IMR-90 (cell line): ENCODE results near the gene PRRT2. TPM values are rescaled to one million over a fixed set of nuclear protein-coding genes. Genes with fewer than 3 reads are reported as not detected.
A peak's percentile ranks its signal among the peaks of the same experiment; 100 is the strongest.

Experiments used
- ATAC-seq: fragments of 200-7000 bp; cut with Tn5 transposase; 2 replicates; pipeline ENCODE4 v1.9.1; 2020; ENCODE audit warnings: low read depth, mild to moderate bottlenecking, moderate library complexity
- BruUV-seq: library from RNA; stranded (reverse); fragments of 400-500 nt; replicated peaks from 2 replicates; lab custom pipeline; 2021; lab: Mats Ljungman, UMichigan
- CTCF ChIA-PET: fragments of 300-600 bp; formaldehyde crosslinking; extraction: SDS; loops from one replicate; lab custom pipeline; 2021; ENCODE audit warnings: antibody characterized with exemption; lab: Yijun Ruan, JAX
- POLR2A ChIA-PET: fragments of 300-600 bp; sonication (Branson Sonifier 250); formaldehyde crosslinking; loops from one replicate; lab custom pipeline; 2022; ENCODE audit warnings: antibody characterized with exemption; ENCODE audit not compliant: unreplicated experiment; lab: Charles Lee
- DNase-seq: peaks from one replicate; pipeline ENCODE4 v3.0.0; 2013
- H2AFZ ChIP-seq: replicated peaks from 2 replicates; pipeline ENCODE3; 2013; ENCODE audit warnings: low read length, mild to moderate bottlenecking; ENCODE audit not compliant: poor library complexity
- H2AK5ac ChIP-seq: 2 replicates; pipeline ENCODE4 v1.6.1; 2013; ENCODE audit warnings: low read depth, low read length, inconsistent platforms
- H2AK9ac ChIP-seq: replicated peaks from 2 replicates; pipeline ENCODE3; 2013; ENCODE audit warnings: mild to moderate bottlenecking, low read depth, low read length, moderate library complexity; ENCODE audit not compliant: poor library complexity
- H2BK120ac ChIP-seq: 2 replicates; pipeline ENCODE4 v1.6.1; 2013; ENCODE audit warnings: low read depth, low read length, inconsistent platforms
- H2BK15ac ChIP-seq: 3 replicates; pipeline ENCODE4 v1.6.1; 2013; ENCODE audit warnings: low read depth, low read length, inconsistent platforms
- H2BK20ac ChIP-seq: 2 replicates; pipeline ENCODE4 v1.6.1; 2013; ENCODE audit warnings: low read depth, mild to moderate bottlenecking, inconsistent platforms, low read length, moderate library complexity
- H2BK5ac ChIP-seq: 2 replicates; pipeline ENCODE4 v1.6.1; 2013; ENCODE audit warnings: mild to moderate bottlenecking, low read depth, low read length, inconsistent platforms; ENCODE audit not compliant: poor library complexity, severe bottlenecking
- H3K14ac ChIP-seq: replicated peaks from 2 replicates; pipeline ENCODE4 v1.6.1; 2013; ENCODE audit warnings: low read depth, low read length, inconsistent platforms
- H3K18ac ChIP-seq: 2 replicates; pipeline ENCODE4 v1.6.1; 2013; ENCODE audit warnings: low read depth, low read length, control low read depth
- H3K23ac ChIP-seq: 2 replicates; pipeline ENCODE4 v1.6.1; 2013; ENCODE audit warnings: low read depth, low read length, inconsistent platforms
- H3K27ac ChIP-seq: 2 replicates; pipeline ENCODE4 v1.5.1; 2013; ENCODE audit warnings: mild to moderate bottlenecking, control low read depth, low read length; ENCODE audit not compliant: insufficient read depth
- H3K27me3 ChIP-seq: 2 replicates; pipeline ENCODE4 v1.6.1; 2013; ENCODE audit warnings: low read length; ENCODE audit not compliant: control insufficient read depth, insufficient read depth
- H3K36me3 ChIP-seq: 2 replicates; pipeline ENCODE4 v1.6.1; 2013; ENCODE audit warnings: low read length, mixed read lengths; ENCODE audit not compliant: control insufficient read depth, insufficient read depth
- H3K4ac ChIP-seq: 2 replicates; pipeline ENCODE4 v1.6.1; 2013; ENCODE audit warnings: low read depth, low read length, inconsistent platforms
- H3K4me1 ChIP-seq: 2 replicates; pipeline ENCODE4 v1.6.1; 2013; ENCODE audit warnings: low read length, mixed read lengths; ENCODE audit not compliant: control insufficient read depth, insufficient read depth
- H3K4me2 ChIP-seq: 2 replicates; pipeline ENCODE4 v1.6.1; 2013; ENCODE audit warnings: low read depth, mild to moderate bottlenecking, control low read depth, low read length, moderate library complexity
- H3K4me3 ChIP-seq: 2 replicates; pipeline ENCODE4 v1.5.1; 2013; ENCODE audit warnings: low read depth, mild to moderate bottlenecking, control low read depth, low read length, moderate library complexity; ENCODE audit not compliant: insufficient read depth
- H3K56ac ChIP-seq: 2 replicates; pipeline ENCODE4 v1.6.1; 2013; ENCODE audit warnings: low read length, inconsistent platforms; ENCODE audit not compliant: insufficient read depth; ENCODE audit errors: extremely low read depth
- H3K79me1 ChIP-seq, 2 experiments: 2 replicates each; pipeline ENCODE4 v1.6.1; 2013; ENCODE audit warnings: low read length in 2 of 2, inconsistent platforms in 1 of 2, low read depth in 1 of 2
- H3K9ac ChIP-seq: 2 replicates; pipeline ENCODE4 v1.6.1; 2013; ENCODE audit warnings: low read depth, low read length, control low read depth
- H3K9me1 ChIP-seq: 2 replicates; pipeline ENCODE4 v1.6.1; 2013; ENCODE audit warnings: low read length, inconsistent platforms; ENCODE audit not compliant: insufficient read depth
- H3K9me3 ChIP-seq: 2 replicates; pipeline ENCODE4 v1.6.1; 2013; ENCODE audit warnings: low read length; ENCODE audit not compliant: control insufficient read depth, insufficient read depth
- H4K20me1 ChIP-seq: 2 replicates; pipeline ENCODE4 v1.6.1; 2013; ENCODE audit warnings: low read length, inconsistent platforms; ENCODE audit not compliant: insufficient read depth
- H4K5ac ChIP-seq: 2 replicates; pipeline ENCODE4 v1.6.1; 2013; ENCODE audit warnings: mild to moderate bottlenecking, low read depth, low read length, control low read depth
- H4K8ac ChIP-seq, 2 experiments: 2 replicates each; pipeline ENCODE4 v1.6.1; 2013; ENCODE audit warnings: low read depth in 2 of 2, low read length in 2 of 2, control low read depth in 1 of 2, inconsistent platforms in 1 of 2
- H4K91ac ChIP-seq: 2 replicates; pipeline ENCODE4 v1.6.1; 2013; ENCODE audit warnings: low read depth, low read length, inconsistent platforms; ENCODE audit not compliant: insufficient read depth
- BHLHE40 ChIP-seq: fragments of 150-350 bp; IDR thresholded peaks from 2 replicates; pipeline ENCODE4 v1.6.1; 2016; ENCODE audit warnings: mild to moderate bottlenecking, low read depth, low read length
- CEBPB ChIP-seq: IDR thresholded peaks from 2 replicates; pipeline ENCODE4 v1.6.1; 2012; ENCODE audit warnings: low read depth, low read length, improper control_type of control experiment
- FOS ChIP-seq: fragments of 150-350 bp; IDR thresholded peaks from 2 replicates; pipeline ENCODE4 v1.6.1; 2016; ENCODE audit warnings: low read depth, low read length
- MAFK ChIP-seq: IDR thresholded peaks from 2 replicates; pipeline ENCODE4 v1.6.1; 2012; ENCODE audit warnings: low read depth, low read length, improper control_type of control experiment
- MAZ ChIP-seq: IDR thresholded peaks from 2 replicates; pipeline ENCODE4 v1.6.1; 2012; ENCODE audit warnings: low read depth, mild to moderate bottlenecking, low read length, improper control_type of control experiment, moderate library complexity, borderline replicate concordance
- NFE2L2 ChIP-seq: fragments of 150-350 bp; IDR thresholded peaks from 2 replicates; pipeline ENCODE4 v1.6.1; 2016; ENCODE audit warnings: low read depth, mild to moderate bottlenecking, low read length
- POLR2A ChIP-seq: IDR thresholded peaks from 2 replicates; pipeline ENCODE4 v1.6.1; 2012; ENCODE audit warnings: mild to moderate bottlenecking, low read depth, low read length
- RCOR1 ChIP-seq: IDR thresholded peaks from 2 replicates; pipeline ENCODE4 v1.6.1; 2012; ENCODE audit warnings: mild to moderate bottlenecking, low read length, improper control_type of control experiment; ENCODE audit not compliant: insufficient replicate concordance
- RFX5 ChIP-seq: IDR thresholded peaks from 2 replicates; pipeline ENCODE4 v1.8.0; 2012; ENCODE audit warnings: low read depth, mild to moderate bottlenecking, low read length, moderate library complexity
- SMC3 ChIP-seq: fragments of 150-350 bp; IDR thresholded peaks from 2 replicates; pipeline ENCODE4 v1.6.1; 2016; ENCODE audit warnings: low read depth, mild to moderate bottlenecking, antibody characterized with exemption, low read length, moderate library complexity
- WGBS, 2 experiments: methylation state at CpG; one replicate each; pipeline versions ENCODE4 v1.1.5 to v1.1.7; 2013; ENCODE audit warnings: missing lambda C conversion rate in 2 of 2; ENCODE audit not compliant: insufficient read length in 1 of 2; ENCODE audit errors: extremely low coverage in 2 of 2; 5-methylcytosine and 5-hydroxymethylcytosine counted together
- dilution Hi-C: fragments of 300-500 bp; cut with HindIII; formaldehyde crosslinking; loops from one replicate; pipeline ENCODE4 v1.14.3; 2018; ENCODE audit warnings: low sequenced_read_pairs; ENCODE audit not compliant: unreplicated experiment
- in situ Hi-C: fragments of 300-500 bp; cut with MboI; formaldehyde crosslinking; loops from 3 replicates; pipeline ENCODE4 v1.14.3; 2019; ENCODE audit warnings: low sequenced_read_pairs, inconsistent platforms, mixed read lengths
- intact Hi-C: fragments of 100-400 bp; cut with micrococcal nuclease; formaldehyde crosslinking; loops from 2 replicates; pipeline ENCODE4 v1.10.0; 2022
- polyA plus RNA-seq, 3 experiments: library from polyadenylated mRNA; depleted of rRNA; stranded (reverse); fragments of >200 nt; gene quantifications; 2 replicates each; pipeline ENCODE4 v1.2.3, GENCODE V29; 2012; ENCODE audit warnings: low replicate concordance in 1 of 3
- total RNA-seq: library from RNA; depleted of rRNA; stranded (reverse); fragments of >200 nt; gene quantifications from 2 replicates; pipeline ENCODE4 v1.2.3, GENCODE V29; 2012
- TF ChIP-seq, protein P1 (sequence below): fragments of 150-350 bp; IDR thresholded peaks from 2 replicates; pipeline ENCODE4 v1.6.1; 2016; ENCODE audit warnings: low read depth, mild to moderate bottlenecking, low read length, moderate library complexity, borderline replicate concordance
- TF ChIP-seq, protein P2 (sequence below): conservative IDR thresholded peaks from 2 replicates; pipeline ENCODE4 v1.5.1; 2012; ENCODE audit warnings: mild to moderate bottlenecking, low read depth, low read length, improper control_type of control experiment

The PRRT2 gene
- total and polyA plus RNA-seq, 2 of the 4 experiments (the other 2 are of a cell fraction): 0.90 to 10.5 TPM

DNA sequence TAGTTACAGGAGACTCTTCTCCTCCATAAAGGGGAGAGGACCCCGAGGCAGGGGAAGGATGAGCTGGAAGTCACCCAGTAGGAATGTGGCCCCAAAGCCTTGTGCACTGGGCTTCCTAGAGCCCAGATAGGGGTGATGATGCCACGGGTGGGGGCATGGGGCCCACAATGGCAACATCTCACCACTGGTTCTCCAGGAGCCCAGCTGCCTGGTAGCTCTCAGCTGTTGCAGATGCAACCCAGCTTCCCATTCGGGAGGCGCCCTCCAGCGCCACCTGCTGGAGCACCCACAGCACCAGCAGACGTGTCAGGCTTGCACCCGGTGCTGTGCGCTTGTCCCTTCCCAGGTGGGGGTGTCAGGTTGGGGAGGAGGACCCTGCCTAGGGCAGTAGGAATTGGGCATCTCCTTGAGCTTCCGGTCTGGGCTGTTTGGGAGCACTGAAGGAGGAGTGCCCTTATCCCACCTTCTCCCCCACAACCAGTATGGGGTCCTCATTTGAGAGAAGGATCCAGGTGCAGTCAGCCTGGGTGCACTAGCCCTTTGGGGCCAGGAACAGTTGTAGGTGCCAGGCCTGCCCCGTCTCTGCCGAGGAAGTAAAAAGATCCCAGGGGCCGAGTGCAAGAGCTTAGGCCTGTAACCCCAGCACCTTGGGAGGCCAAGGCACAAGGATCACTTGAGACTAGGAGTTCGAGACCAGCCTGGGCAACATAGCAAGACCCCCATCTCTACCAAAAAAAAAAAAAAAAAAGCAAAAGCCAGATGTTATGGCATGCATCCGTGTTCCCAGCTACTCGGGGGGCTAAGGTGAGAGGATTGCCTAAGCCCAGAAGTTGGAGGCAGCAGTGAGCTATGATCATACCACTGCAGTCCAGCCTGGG is 36.7 kb downstream of the PRRT2 start (continued):
- TF ChIP-seq CEBPB: 0 out of 2 replicates have a peak, but pooled peaks have one; percentile 18
- TF ChIP-seq MAZ: no peak

DNA sequence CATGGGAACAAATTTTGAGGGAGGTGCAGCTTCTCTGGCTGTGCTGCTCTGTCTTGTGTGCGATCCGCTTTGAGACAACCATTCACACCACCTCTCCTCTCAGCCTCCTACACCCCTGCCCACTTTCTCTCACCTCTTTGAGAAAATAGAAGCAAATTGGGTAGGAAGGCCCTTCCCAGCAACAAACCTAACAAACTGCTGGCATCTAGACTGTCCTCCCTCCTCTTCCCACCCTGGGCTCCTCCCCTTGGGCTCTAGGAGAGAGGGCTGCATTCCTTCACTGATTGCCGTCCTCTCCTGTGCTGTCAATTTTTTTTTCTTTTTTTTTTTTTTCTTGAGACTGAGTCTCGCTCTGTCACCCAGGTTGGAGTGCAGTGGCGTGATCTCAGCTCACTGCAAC is 37.5 kb downstream of the PRRT2 start:
- Histone ChIP-seq H4K8ac (no peak overlapping the region), H3K4ac (no peak overlapping the region), H3K14ac (no peak overlapping the region), H2AK9ac (no peak overlapping the region), H4K91ac (no peak overlapping the region), H3K56ac (no peak overlapping the region), H2AFZ (no peak overlapping the region), H2BK20ac (no peak overlapping the region), H2BK120ac (no peak overlapping the region), H3K9ac (no peak overlapping the region), H3K79me1 (0 out of 4 replicates have a peak, but pooled peaks cover 0 to 7% of the 10 kb centered on the region in 2 experiments), H3K4me1 (no peaks in the 10 kb centered on the region; the same call in 1 of the 2 replicates), H4K5ac (no peak overlapping the region), H3K18ac (no peak overlapping the region), H3K23ac (no peak overlapping the region), H3K27me3 (no peaks in the 10 kb centered on the region), H3K36me3 (peaks cover 37% of the 10 kb centered on the region), H2BK15ac (no peak overlapping the region), H3K9me1 (0 out of 2 replicates have a peak, but pooled peaks cover 3% of the 10 kb centered on the region), H3K4me2 (no peak overlapping the region), H3K4me3 (no peak overlapping the region), H3K27ac (no peak overlapping the region), H2BK5ac (no peak overlapping the region), H3K9me3 (no peaks in the 10 kb centered on the region), H2AK5ac (no peak overlapping the region), H4K20me1 (no peaks in the 10 kb centered on the region)
- no peak for ATAC-seq
- intact Hi-C loops (no loop called here), in situ Hi-C loops (no loop called here), dilution Hi-C loops (no loop called here)
- ChIA-PET POLR2A (no interaction called here), CTCF (interaction anchor here (0.6 to 1.9 kb wide), 5 partner anchors 8 to 41 kb away, joined by 3 to 10 read pairs (median 6); no protein-coding TSS in a partner anchor)
- 83% methylated on average over 1 of the region's 5 CpGs; no CpG with 5 or more reads in 1 of the 2 experiments for WGBS, 2 experiments
- no TSS peak for BruUV-seq
- no peak for DNase-seq
- no peak for TF ChIP-seq SMC3
- TF ChIP-seq, protein P1, sequence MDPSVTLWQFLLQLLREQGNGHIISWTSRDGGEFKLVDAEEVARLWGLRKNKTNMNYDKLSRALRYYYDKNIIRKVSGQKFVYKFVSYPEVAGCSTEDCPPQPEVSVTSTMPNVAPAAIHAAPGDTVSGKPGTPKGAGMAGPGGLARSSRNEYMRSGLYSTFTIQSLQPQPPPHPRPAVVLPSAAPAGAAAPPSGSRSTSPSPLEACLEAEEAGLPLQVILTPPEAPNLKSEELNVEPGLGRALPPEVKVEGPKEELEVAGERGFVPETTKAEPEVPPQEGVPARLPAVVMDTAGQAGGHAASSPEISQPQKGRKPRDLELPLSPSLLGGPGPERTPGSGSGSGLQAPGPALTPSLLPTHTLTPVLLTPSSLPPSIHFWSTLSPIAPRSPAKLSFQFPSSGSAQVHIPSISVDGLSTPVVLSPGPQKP: no peak
- TF ChIP-seq, protein P2, sequence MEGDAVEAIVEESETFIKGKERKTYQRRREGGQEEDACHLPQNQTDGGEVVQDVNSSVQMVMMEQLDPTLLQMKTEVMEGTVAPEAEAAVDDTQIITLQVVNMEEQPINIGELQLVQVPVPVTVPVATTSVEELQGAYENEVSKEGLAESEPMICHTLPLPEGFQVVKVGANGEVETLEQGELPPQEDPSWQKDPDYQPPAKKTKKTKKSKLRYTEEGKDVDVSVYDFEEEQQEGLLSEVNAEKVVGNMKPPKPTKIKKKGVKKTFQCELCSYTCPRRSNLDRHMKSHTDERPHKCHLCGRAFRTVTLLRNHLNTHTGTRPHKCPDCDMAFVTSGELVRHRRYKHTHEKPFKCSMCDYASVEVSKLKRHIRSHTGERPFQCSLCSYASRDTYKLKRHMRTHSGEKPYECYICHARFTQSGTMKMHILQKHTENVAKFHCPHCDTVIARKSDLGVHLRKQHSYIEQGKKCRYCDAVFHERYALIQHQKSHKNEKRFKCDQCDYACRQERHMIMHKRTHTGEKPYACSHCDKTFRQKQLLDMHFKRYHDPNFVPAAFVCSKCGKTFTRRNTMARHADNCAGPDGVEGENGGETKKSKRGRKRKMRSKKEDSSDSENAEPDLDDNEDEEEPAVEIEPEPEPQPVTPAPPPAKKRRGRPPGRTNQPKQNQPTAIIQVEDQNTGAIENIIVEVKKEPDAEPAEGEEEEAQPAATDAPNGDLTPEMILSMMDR: no peak
- TF ChIP-seq RFX5: no peak
- no peak for TF ChIP-seq RCOR1
- TF ChIP-seq MAFK: no peak
- no peak for TF ChIP-seq BHLHE40
- TF ChIP-seq FOS: no peak
- TF ChIP-seq MAZ: no peak
- no peak for TF ChIP-seq POLR2A
- no peak for TF ChIP-seq NFE2L2
